ENCODE data around the gene CDC34. TPM values are rescaled to one million over a fixed set of nuclear protein-coding genes. Genes with fewer than 3 reads are reported as not detected.

Gene CDC34
- polyA plus RNA-seq, 1 experiment = 34.0 TPM

- no peak for DNase-seq (ENCODE audit: low read depth, low spot score)
- no peak for TF ChIP-seq CTCF (IDR thresholded peaks at IDR 0.05; ENCODE audit: low read depth, low read length)
- POLR2A ChIA-PET = no interaction called here
- Histone ChIP-seq H3K27ac (ENCODE audit: low read depth, low read length) (peak overlapping the region; percentile 11), H3K27me3 (ENCODE audit: control insufficient read depth, insufficient read depth, low read length) (no peaks in the 10 kb centered on the region), H3K4me3 (ENCODE audit: low read depth, low read length) (no peak overlapping the region), H3K9me3 (ENCODE audit: control insufficient read depth, insufficient read depth, low read length) (peaks cover 21% of the 10 kb centered on the region)
- CTCF ChIA-PET = no interaction called here
Measured at GRCh38 chr19:485077-485476, 46.5 kb upstream of the CDC34 start.

- Histone ChIP-seq H3K4me3 (ENCODE audit: low read depth, low read length) (no peak overlapping the region), H3K9me3 (ENCODE audit: control insufficient read depth, insufficient read depth, low read length) (peaks cover 18% of the 10 kb centered on the region), H3K27me3 (ENCODE audit: control insufficient read depth, insufficient read depth, low read length) (no peaks in the 10 kb centered on the region), H3K27ac (ENCODE audit: low read depth, low read length) (peak overlapping the region; percentile 39)
- no peak for DNase-seq (ENCODE audit: low read depth, low spot score)
- POLR2A ChIA-PET = interaction anchor here (0.6 kb wide), 1 partner anchor 22 kb away, joined by 3 read pairs; no protein-coding TSS in a partner anchor
- TF ChIP-seq CTCF (IDR thresholded peaks at IDR 0.05; ENCODE audit: low read depth, low read length) = no peak
- CTCF ChIA-PET = no interaction called here
Measured at GRCh38 chr19:485583-486236, 45.9 kb upstream of the CDC34 start.

GRCh38 chr19:488505-489417 is 42.8 kb upstream of the CDC34 start:
- peak; percentile 77 for DNase-seq (ENCODE audit: low read depth, low spot score)
- no peak for TF ChIP-seq CTCF (IDR thresholded peaks at IDR 0.05; ENCODE audit: low read depth, low read length)
- Histone ChIP-seq H3K27ac (ENCODE audit: low read depth, low read length) (peak overlapping the region; percentile 39), H3K4me3 (ENCODE audit: low read depth, low read length) (peak overlapping the region; percentile 74), H3K9me3 (ENCODE audit: control insufficient read depth, insufficient read depth, low read length) (peaks cover 23% of the 10 kb centered on the region; the same call in 1 of the 2 replicates), H3K27me3 (ENCODE audit: control insufficient read depth, insufficient read depth, low read length) (no peaks in the 10 kb centered on the region)
- POLR2A ChIA-PET = interaction anchor here (0.6 to 1.0 kb wide), 4 partner anchors 18 to 1259 kb away, joined by 3 to 6 read pairs (median 4); no protein-coding TSS in a partner anchor
- CTCF ChIA-PET = interaction anchor here (0.6 kb wide), 1 partner anchor 18 kb away, joined by 4 read pairs; no protein-coding TSS in a partner anchor

- TF ChIP-seq CTCF (IDR thresholded peaks at IDR 0.05; ENCODE audit: low read depth, low read length) = no peak
- POLR2A ChIA-PET = interaction anchor here (0.6 to 1.0 kb wide), 4 partner anchors 17 to 1258 kb away, joined by 3 to 6 read pairs (median 4); no protein-coding TSS in a partner anchor
- DNase-seq (ENCODE audit: low read depth, low spot score) = no peak
- H3K27me3 ChIP-seq (ENCODE audit: control insufficient read depth, insufficient read depth, low read length) = no peaks in the 10 kb centered on the region
- H3K4me3 ChIP-seq (ENCODE audit: low read depth, low read length) = peak overlapping the region; percentile 74
- H3K27ac ChIP-seq (ENCODE audit: low read depth, low read length) = peak overlapping the region; percentile 11
- H3K9me3 ChIP-seq (ENCODE audit: control insufficient read depth, insufficient read depth, low read length) = peaks cover 23% of the 10 kb centered on the region; the same call in 1 of the 2 replicates
- CTCF ChIA-PET = interaction anchor here (0.6 to 1.6 kb wide), 2 partner anchors 17 kb away, joined by 4 to 5 read pairs; no protein-coding TSS in a partner anchor
Measured at GRCh38 chr19:489418-490196, 42.0 kb upstream of the CDC34 start.
